ENCODE results near the gene NELFE.
"Not testable (repeated sequence)": the region's sequence is repeated elsewhere in the genome, so short reads cannot be mapped to it uniquely, and the experiment has no call there.

Gene NELFE, protein sequence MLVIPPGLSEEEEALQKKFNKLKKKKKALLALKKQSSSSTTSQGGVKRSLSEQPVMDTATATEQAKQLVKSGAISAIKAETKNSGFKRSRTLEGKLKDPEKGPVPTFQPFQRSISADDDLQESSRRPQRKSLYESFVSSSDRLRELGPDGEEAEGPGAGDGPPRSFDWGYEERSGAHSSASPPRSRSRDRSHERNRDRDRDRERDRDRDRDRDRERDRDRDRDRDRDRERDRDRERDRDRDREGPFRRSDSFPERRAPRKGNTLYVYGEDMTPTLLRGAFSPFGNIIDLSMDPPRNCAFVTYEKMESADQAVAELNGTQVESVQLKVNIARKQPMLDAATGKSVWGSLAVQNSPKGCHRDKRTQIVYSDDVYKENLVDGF

DNA sequence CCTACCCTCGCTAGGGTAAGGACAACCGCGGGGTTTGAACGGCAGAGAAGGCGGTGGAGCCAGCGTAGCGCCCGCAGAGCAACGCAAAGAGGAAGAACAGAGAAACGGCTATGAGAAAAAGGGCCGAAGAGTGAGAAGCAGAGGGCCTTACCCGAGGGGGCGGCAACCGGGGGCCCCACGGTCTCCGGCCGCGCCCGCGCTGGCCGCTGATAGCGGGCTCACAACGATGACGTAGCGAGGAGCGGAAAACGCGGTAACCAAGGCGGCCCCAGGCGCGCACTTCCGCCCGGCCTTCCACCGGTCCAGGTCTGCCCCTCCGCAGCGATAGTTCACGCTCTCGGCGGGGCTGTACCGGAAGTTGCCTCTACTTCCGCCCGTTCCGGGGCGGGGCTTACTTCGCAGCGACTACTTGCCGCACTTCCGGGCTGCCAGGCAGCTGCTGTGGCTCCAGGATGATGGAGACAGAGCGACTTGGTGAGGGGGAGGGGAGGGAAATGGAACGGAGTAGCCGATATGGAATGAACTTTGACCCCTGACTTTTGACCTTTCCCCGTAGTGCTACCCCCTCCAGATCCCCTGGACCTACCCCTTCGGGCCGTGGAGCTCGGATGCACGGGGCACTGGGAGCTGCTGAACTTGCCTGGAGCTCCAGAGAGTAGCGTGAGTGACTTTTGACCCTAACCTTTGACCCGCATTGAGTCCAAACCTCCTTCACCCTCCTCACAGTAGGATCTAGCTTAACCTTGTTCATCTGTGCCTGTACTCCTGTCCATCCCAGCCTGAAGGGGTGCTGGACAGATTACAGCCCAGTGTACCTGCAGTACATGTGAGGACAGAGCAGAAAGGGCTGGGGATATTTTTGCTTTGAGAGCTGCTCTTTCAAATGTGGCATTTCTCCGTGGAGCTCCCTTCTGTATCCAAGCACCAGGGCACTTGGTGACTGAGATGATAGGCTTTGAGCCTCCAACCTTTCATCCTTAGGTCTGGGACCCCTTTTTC is at the start of gene NELFE, which contains the start of gene SKIC2:
Gene NELFE (minus strand): TSS at position 231 of the 999 bp plus-strand sequence. CDS start 525 bp downstream, outside the sequence.
Gene SKIC2 (plus strand): TSS at position 435 of the 999 bp plus-strand sequence. CDS start 18 bp downstream, at position 453.
- peak; percentile 95 to 98 for DNase-seq

DNA sequence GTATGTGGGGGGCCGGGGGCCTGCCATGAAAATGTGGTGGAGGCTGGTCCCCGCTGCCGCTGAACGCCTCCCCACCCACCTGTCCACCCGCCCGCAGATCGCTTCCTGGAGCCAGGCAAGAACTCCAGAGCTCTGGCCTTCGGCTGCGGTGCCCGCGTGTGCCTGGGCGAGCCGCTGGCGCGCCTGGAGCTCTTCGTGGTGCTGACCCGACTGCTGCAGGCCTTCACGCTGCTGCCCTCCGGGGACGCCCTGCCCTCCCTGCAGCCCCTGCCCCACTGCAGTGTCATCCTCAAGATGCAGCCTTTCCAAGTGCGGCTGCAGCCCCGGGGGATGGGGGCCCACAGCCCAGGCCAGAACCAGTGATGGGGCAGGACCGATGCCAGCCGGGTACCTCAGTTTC is 49.3 kb upstream of the NELFE start:
- not testable (repeated sequence) for DNase-seq

DNA sequence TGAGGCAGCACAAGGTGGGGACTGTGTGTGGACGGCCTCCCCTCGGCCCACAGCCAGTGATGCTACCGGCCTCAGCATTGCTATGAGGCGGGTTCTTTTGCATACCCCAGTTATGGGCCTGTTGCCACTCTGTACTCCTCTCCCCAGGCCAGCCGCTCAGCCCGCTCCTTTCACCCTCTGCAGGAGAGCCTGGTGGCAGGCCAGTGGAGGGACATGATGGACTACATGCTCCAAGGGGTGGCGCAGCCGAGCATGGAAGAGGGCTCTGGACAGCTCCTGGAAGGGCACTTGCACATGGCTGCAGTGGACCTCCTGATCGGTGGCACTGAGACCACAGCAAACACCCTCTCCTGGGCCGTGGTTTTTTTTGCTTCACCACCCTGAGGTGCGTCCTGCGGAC is 48.3 kb upstream of the NELFE start:
- not testable (repeated sequence) for DNase-seq

DNA sequence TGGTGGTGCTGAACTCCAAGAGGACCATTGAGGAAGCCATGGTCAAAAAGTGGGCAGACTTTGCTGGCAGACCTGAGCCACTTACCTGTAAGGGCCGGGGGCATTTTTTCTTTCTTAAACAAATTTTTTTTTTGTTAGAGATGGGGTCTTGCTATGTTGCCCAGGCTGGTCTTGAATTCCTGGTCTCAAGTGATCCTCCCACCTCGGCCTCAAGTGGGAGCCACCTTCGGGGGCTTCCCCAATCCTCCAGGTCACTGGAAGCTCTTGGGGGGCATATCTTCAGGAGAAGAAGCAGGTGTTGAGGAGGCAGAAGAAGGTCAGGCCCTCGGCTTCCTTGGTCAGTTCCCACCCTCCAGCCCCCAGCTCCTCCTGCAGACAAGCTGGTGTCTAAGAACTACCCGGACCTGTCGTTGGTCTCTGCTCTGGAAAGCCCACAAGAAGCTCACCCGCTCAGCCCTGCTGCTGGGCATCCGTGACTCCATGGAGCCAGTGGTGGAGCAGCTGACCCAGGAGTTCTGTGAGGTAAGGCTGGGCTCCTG is 47.3 kb upstream of the NELFE start:
- DNase-seq: not testable (repeated sequence)

DNA sequence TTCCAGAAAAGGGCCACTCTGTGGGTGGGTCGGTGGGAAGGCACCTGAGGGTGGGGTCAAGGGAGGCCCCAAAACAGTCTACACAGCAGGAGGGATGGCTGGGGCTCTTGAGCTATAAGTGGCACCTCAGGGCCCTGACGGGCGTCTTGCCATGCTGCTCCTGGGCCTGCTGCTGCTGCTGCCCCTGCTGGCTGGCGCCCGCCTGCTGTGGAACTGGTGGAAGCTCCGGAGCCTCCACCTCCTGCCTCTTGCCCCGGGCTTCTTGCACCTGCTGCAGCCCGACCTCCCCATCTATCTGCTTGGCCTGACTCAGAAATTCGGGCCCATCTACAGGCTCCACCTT is 46.7 kb upstream of the NELFE start:
- DNase-seq: not testable (repeated sequence)

DNA sequence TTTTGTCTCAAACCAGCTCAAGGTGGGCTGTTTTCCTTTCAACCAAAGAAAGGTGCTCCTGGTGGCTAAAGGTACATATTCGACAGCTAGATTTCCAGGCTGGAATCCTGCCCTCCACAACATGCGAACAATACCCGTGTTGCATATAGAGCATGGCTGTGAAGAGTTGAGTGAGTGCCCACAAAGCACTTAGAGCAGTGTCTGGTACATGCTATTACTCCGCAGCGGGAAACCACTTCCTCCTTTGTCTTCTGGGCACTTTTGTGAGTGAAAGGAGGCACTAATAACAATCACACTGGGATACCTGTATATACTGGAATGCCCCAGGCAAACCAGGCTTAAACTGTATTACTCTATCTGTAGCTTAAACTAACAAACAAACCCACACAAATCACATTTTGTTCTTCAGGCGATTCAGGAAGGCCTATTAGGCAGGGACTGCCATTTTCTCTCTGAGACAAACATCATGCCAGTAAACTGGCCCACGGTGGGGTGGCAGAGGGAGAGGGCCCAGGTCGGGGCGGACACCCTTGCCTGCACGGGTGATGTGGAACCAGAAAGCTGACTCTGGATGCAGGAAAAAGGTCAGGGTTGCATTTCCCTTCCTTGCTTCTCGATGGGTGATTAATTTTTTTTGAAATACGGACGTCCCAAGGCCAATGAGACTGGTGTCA is 46.2 kb upstream of the NELFE start:
- not testable (repeated sequence) for DNase-seq

DNA sequence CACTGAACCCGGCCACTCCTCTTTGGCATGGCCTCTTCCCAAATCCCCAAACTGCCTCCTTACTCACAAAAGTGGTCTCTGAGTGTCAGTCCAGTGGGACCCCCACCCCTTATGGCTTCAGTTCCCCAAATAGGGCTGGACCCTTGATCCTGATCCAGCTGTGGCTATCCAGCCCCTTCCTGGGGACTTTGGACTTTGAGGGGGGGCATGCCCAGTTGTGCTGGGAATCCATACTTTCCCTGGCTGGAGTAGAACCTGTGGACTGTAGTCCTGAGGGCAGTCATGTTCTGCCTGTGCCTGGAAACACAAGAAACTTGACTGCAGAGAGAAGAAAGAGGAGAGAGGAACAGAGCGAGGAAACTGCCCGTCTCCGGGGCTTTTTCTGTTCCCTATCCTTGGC is 45.6 kb upstream of the NELFE start:
- not testable (repeated sequence) for DNase-seq

DNA sequence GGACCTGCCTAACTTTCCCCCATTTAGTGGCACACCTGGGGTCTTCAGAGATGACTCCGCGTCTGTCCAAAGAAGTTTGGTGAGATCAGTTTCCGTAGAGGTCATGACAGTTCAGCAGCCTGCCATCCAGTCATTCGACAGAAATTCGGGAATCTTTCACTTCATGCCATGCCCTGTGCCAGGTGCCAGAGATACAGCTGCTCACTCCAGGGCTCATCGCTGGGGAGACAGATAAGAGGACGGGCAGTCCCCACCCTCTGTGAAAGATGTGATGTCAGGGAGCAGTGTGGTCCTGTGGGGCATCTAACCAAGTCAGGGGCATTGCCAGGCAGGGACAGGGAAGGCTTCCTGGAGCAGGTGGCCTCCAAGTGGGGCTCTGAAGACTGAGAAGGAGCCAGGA is 44.5 kb upstream of the NELFE start:
- not testable (repeated sequence) for DNase-seq

DNA sequence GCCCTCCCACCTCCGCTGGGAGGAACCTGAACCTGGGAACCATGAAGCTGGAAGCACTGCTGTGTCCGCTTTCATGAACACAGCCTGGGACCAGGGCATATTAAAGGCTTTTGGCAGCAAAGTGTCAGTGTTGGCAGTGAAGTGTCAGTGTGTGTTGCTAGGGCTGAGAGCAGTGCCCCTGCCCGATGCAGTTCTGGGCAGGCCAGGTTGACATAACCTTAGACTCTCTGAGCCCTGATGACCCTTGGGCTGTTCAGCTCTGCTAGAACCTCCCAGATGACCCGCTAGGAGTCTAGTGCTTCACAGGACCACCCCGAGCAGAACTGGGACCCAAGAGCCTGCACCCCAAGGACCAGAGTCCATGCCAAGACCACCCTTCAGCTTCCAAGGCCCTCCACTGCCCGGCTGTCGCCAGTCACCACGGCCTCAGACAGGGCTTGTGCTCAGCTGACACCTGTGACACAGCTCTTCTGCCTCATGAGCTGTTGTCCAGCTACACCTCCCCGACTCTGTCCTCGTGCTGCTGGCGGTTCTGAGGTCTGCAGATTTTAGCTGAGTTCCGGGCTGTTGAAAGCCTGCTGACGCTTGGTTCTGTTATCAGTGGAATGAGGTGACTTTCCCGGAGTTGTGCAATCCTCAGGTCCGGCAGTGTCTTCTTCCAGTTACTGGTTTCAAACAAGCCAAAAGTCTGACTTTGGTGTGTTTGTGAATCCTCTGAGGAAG is 43.9 kb upstream of the NELFE start:
- DNase-seq: not testable (repeated sequence)

DNA sequence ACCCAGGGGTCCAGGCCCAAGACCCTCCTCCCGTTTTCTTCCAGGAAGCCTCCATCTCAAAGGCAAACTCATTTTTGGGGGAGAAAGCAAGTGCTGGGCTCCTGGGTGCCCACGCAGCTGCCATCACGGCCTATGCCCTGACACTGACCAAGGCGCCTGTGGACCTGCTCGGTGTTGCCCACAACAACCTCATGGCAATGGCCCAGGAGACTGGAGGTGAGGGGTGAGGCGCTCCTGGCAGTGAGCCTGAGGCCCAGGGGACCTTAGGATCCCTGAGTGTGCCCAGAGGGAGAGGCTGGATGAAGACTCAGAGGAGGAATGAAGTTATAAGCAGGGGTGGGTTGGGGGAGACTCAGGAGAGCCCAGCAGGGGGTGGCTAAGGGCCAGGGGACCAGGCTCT is 37.6 kb upstream of the NELFE start:
- not testable (repeated sequence) for DNase-seq

DNA sequence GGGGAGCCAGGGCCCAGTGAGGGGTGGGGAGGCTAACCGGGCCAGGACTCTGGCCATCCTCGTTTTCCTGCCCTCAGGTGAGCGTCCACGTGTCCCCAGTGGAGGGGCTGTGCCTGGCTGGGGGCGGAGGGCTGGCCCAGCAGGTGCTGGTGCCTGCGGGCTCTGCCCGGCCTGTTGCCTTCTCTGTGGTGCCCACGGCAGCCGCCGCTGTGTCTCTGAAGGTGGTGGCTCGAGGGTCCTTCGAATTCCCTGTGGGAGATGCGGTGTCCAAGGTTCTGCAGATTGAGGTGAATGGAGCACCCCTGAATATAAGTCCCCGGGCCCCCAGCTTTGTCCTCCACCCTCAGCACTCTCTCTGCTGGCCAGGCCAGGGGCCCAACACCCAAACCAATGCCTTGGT is 35.6 kb upstream of the NELFE start:
- DNase-seq: not testable (repeated sequence)

DNA sequence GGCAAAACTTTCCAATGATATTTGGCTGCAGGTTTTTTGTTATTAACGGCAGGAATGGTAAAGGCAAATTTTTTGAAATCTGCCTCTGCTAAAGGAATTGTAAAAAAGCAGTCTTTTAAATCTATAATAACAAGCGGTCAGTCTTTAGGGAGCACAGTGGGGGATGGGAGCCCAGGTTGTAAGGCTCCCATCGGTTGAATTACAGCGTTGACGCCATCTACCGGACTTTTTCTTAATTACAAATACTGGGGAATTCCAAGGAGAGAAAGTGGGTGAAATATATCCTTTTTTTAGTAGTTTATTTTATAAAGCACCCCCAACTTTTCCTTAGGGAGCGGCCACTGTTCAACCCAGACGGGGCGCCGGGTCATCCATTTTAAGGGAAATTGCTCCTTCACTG is 30.6 kb upstream of the NELFE start:
- not testable (repeated sequence) for DNase-seq

DNA sequence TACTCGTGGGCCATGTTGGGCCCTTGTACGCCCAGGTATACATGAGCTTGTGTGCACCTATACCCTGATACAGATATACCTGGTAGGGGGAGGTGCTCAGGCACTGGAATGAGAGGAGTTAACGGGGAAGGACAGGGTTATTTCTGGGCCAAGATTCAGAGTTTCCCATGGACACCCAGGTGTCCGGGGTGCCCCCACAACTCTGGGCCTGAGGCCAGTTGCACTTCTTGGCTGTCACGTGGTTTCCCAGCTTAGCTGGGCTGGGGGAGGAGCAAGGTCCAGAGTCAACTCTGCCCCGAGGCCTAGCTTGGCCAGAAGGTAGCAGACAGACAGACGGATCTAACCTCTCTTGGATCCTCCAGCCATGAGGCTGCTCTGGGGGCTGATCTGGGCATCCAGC is 23.0 kb upstream of the NELFE start, which contains the start of gene C4A:
Gene C4A (plus strand): TSS at position 314 of the 400 bp plus-strand sequence. CDS start 51 bp downstream, at position 365.
- DNase-seq: not testable (repeated sequence)

DNA sequence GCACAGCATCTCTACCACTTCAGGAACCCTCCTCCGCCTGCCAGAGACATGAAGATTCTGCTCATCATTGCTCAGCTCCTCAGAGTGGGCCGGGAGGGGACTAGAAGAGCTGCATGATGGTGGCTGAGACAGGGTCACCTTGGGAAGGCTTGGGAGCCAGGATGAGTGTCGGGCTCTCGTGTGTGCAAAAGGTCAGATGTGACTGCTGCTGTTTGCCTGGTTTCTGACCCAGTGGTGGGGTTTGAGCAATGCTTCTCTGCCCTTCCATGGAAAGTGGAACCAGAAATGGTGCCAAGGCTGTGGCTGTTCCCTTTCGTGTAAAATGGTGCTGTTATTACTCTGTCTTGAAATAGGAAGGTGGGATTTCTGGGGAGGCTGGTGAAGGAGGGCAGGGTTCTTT is 22.2 kb upstream of the NELFE start:
- DNase-seq: not testable (repeated sequence)

DNA sequence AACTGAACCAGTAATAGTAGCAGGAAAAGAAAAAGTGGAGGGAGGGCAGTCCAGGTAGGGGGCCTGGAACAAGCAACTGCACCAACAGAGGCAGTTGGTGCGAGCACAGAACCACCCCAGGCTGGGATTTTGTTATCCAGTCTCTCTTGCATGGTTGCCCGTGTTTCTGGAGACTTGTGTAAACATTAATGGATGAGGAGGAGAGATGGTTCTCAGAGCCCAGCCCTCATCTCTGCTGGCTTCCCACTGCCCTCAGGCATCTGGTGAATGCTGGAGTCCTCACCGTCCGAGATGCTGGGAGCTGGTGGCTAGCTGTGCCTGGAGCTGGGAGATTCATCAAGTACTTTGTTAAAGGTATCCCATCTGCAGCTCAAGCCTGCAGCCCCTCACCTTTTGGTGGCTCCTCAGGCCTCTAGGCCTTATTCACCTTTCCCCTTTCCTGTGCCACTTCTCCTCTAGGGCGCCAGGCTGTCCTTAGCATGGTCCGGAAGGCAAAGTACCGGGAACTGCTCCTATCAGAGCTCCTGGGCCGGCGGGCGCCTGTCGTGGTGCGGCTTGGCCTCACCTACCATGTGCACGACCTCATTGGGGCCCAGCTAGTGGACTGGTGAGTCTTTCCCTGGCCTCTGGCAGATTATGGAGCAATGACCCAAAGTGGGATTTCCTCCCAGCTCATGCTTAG is 21.6 kb upstream of the NELFE start:
- DNase-seq: not testable (repeated sequence)

DNA sequence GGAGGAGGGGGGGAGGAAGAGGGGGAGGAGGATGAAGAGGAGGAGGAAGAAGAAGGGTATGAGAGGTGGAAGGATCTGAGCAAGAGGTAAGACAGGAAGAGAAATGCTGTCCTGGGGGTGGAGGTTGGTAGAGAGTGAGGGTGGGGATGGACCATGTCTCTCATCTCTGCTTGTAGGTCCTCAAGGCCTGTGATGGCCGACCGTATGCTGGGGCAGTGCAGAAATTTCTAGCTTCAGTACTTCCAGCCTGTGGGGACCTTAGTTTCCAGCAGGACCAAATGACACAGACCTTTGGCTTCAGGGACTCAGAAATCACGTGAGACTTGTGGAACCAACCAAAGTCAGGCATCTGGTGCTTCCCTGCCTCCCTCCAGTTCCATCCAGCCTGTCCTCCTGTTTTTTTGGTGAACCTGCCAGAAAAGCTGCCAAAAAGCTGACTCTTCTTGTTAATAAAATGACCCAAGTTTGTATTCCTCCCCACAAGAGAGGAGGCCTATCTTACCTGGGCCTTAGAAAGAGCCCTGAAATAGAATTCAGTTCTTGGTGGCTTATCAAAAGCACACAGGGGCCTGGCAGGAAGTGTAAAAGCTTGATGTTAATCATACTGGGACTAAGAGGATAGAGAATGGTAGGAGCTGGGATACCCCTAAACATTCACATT is 20.6 kb upstream of the NELFE start:
- no peak for DNase-seq

DNA sequence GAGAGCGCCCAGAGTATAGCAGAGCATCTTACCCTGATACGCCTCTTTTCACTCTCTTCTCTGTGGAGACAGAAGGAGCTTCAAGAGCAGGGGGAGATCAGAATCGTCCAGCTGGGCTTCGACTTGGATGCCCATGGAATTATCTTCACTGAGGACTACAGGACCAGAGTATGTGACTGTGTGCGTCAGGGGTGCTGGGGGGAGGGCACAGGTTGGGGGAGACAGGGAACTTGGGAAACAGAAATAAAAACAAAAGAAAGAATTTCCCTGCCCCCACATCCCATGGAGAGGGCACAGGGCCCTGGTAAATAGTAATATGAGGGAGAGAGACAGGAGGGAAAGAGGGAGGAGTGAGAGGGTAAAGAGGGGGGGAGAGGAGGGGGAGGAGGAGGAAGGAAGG is 20.1 kb upstream of the NELFE start:
- no peak for DNase-seq

DNA sequence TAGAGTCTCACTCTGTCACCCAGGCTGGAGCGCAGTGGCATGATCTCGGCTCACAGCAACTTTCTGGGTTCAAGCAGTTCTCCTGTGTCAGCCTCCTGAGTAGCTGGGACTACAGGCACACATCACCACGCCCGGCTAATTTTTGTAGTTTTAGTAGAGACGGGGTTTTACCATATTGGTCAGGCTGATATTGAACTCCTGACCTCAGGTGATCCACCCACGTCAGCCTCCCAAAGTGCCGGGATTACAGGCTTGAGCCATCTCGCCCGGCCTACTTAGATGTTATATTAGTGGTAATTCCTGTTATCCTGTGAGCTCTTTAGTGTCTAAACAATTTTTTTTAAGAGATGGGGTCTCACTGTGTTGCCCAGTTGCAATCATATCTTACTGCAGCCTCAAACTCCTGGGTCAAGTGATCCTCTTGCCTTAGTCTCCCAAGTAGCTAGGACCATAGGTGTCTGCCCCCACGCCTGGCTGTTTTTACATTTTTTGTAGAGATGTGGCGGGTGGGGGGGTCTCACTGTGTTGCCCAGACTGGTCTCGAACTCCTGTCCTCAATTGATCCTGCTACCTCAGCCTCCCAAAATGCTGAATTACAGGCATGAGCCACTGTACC is 19.2 kb upstream of the NELFE start:
- DNase-seq: no peak

DNA sequence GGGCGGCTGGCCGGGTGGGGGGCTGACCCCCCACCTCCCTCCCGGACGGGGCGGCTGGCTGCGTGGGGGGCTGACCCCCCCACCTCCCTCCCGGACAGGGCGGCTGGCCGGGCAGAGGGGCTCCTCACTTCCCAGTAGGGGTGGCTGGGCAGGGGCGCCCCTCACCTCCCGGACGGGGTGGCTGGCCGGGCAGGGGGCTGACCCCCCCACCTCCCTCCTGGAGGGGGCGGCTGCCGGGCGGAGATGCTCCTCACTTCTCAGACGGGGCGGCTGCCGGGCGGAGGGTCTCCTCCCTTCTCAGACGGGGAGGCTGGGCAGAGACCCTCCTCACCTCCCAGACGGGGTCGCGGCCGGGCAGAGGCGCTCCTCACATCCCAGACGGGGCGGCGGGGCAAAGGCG is 17.3 kb upstream of the NELFE start:
- DNase-seq: not testable (repeated sequence)

DNA sequence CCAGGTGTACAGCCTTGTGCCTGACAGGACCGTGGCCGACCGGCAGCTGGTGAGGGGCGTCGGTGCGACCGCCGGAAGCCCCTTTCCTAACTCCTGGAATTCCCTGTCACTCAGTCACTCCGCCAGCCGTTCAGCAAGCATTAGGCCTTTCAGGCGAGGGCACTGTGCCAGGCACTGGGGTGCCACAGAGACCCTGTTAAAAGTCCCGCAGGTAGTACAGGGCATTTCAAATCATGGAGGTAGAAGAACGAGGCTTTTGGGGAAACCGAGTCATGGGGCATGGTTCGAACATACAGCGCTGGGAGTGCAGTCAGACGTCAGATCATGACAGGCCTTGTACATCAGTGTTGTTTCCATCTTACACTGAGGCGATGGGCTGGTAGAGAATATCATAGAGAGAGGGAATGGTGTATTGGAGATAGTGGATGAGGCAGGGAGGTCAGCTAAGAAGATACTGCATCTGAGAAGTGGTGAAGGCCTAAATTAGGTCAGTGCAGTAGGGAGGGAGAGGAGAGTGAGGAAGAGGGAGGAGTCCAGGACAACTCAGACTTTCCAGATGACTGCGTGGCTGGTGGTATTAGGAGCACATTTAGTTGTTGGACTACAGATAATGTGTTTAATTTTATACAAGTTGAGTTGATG is 14.1 kb upstream of the NELFE start:
- DNase-seq: no peak

All from SW 1271 (cell line).